Stomach (tissue), 4 donors: Measurements from ENCODE around the gene RELN.

Source experiments
- CTCF ChIP-seq, 7 experiments: fragments of 450-650 bp in 4 of 7; fragments of 200-600 bp in 3 of 7; sonication (generic) in 3 of 7; IDR thresholded peaks; one replicate each; pipeline ENCODE4 v1.5.1; 2016 to 2019; ENCODE audit warnings: antibody characterized with exemption in 7 of 7, control low read depth in 2 of 7, mild to moderate bottlenecking in 1 of 7
- POLR2AphosphoS5 ChIP-seq, 3 donors: sonication (generic); formaldehyde crosslinking; IDR thresholded peaks; one replicate each; pipeline ENCODE4 v1.6.1; 2016; ENCODE audit warnings: antibody characterized with exemption in 3 of 3

- TF ChIP-seq CTCF (IDR thresholded peaks at IDR 0.05) (no peak), POLR2AphosphoS5 (IDR thresholded peaks at IDR 0.05) (no peak)
Observed at GRCh38 chr7:103791894-103792293, 197.6 kb downstream of the RELN start.
